HEK293 (cell line): ENCODE data around the gene HARBI1.

Experiments used
- CTCF ChIA-PET: fragments of 350-600 bp; formaldehyde crosslinking; extraction: SDS; loops from one replicate; lab custom pipeline; 2021; ENCODE audit warnings: antibody characterized with exemption; lab: Yijun Ruan, JAX
- POLR2A ChIA-PET: fragments of 300-600 bp; formaldehyde crosslinking; extraction: SDS; loops from one replicate; lab custom pipeline; 2020; ENCODE audit warnings: antibody characterized with exemption, inconsistent platforms; lab: Yijun Ruan, JAX
- H3K27ac ChIP-seq: fragments of 200-500 bp; sonication (Bioruptor generic); 2 replicates; pipeline ENCODE4 v1.5.1; 2014; ENCODE audit warnings: low read depth, low read length, control low read depth, inconsistent platforms; ENCODE audit errors: extremely low read depth
- H3K36me3 ChIP-seq, 2 experiments: fragments of 200-500 bp in 1 of 2; sonication (Bioruptor generic) in 1 of 2; 1 replicate in 1 of 2; 2 replicates in 1 of 2; pipeline ENCODE4 v1.5.1; 2014 to 2017; ENCODE audit warnings: inconsistent platforms in 2 of 2, low read length in 2 of 2; ENCODE audit not compliant: control insufficient read depth in 2 of 2, insufficient read depth in 1 of 2
- H3K4me1 ChIP-seq: fragments of 200-500 bp; sonication (Bioruptor generic); 2 replicates; pipeline ENCODE4 v1.5.1; 2014; ENCODE audit warnings: mild to moderate bottlenecking, low read length, inconsistent platforms; ENCODE audit not compliant: control insufficient read depth, insufficient read depth
- H3K4me3 ChIP-seq: 2 replicates; pipeline ENCODE4 v1.5.1; 2011; ENCODE audit warnings: low read depth, mild to moderate bottlenecking, control low read depth, low read length, moderate library complexity
- H3K9me3 ChIP-seq: fragments of 200-500 bp; sonication (Bioruptor generic); 2 replicates; pipeline ENCODE4 v1.5.1; 2014; ENCODE audit warnings: low read depth, low read length, inconsistent platforms; ENCODE audit not compliant: control insufficient read depth, insufficient read depth
- GLI4 ChIP-seq: fragments of 450-650 bp; formaldehyde crosslinking; IDR thresholded peaks from 2 replicates; pipeline ENCODE4 v1.5.1; 2016; ENCODE audit warnings: missing biosample characterization, missing genetic modification characterization
- KLF9 ChIP-seq: fragments of 450-650 bp; formaldehyde crosslinking; IDR thresholded peaks from 2 replicates; pipeline ENCODE4 v1.5.1; 2016; ENCODE audit warnings: missing biosample characterization, missing genetic modification characterization, low read depth
- OVOL3 ChIP-seq: fragments of 450-650 bp; formaldehyde crosslinking; IDR thresholded peaks from 2 replicates; pipeline ENCODE4 v1.5.1; 2016; ENCODE audit warnings: missing biosample characterization, missing genetic modification characterization
- SETDB1 ChIP-seq: IDR thresholded peaks from one replicate; pipeline ENCODE4 v1.6.1; 2017; ENCODE audit warnings: mild to moderate bottlenecking, low read length, moderate library complexity, mixed read lengths; ENCODE audit not compliant: insufficient read length
- ZBTB1 ChIP-seq: fragments of 450-650 bp; formaldehyde crosslinking; IDR thresholded peaks from 2 replicates; pipeline ENCODE4 v1.5.1; 2016; ENCODE audit warnings: missing biosample characterization, missing genetic modification characterization
- ZFHX2 ChIP-seq: fragments of 450-650 bp; formaldehyde crosslinking; conservative IDR thresholded peaks from 2 replicates; pipeline ENCODE4 v1.5.1; 2016; ENCODE audit warnings: missing biosample characterization, missing genetic modification characterization
- ZIC2 ChIP-seq: fragments of 450-650 bp; formaldehyde crosslinking; IDR thresholded peaks from 2 replicates; pipeline ENCODE4 v1.5.1; 2016; ENCODE audit warnings: missing biosample characterization, missing genetic modification characterization
- ZNF2 ChIP-seq: fragments of 450-650 bp; formaldehyde crosslinking; IDR thresholded peaks from 2 replicates; pipeline ENCODE4 v1.5.1; 2016; ENCODE audit warnings: missing biosample characterization, missing genetic modification characterization
- ZNF214 ChIP-seq: fragments of 450-650 bp; formaldehyde crosslinking; IDR thresholded peaks from 2 replicates; pipeline ENCODE4 v1.5.1; 2017; ENCODE audit warnings: missing biosample characterization, mild to moderate bottlenecking, missing genetic modification characterization, borderline replicate concordance
- ZNF274 ChIP-seq, 2 experiments: fragments of 200-500 bp in 1 of 2; fragments of 450-650 bp in 1 of 2; sonication (Bioruptor generic) in 1 of 2; formaldehyde crosslinking in 1 of 2; IDR thresholded peaks; 2 replicates each; pipeline versions ENCODE4 v1.5.1 to v1.6.1; 2014 to 2016; ENCODE audit warnings: borderline replicate concordance in 1 of 2, inconsistent platforms in 1 of 2, low read length in 1 of 2, missing biosample characterization in 1 of 2, missing genetic modification characterization in 1 of 2
- ZNF391 ChIP-seq: fragments of 450-650 bp; formaldehyde crosslinking; IDR thresholded peaks from 2 replicates; pipeline ENCODE4 v1.5.1; 2016; ENCODE audit warnings: low read depth, missing biosample characterization, missing genetic modification characterization, borderline replicate concordance
- ZNF394 ChIP-seq: fragments of 450-650 bp; formaldehyde crosslinking; IDR thresholded peaks from 2 replicates; pipeline ENCODE4 v1.5.1; 2016; ENCODE audit warnings: missing biosample characterization, missing genetic modification characterization, mild to moderate bottlenecking, moderate library complexity, borderline replicate concordance
- ZNF449 ChIP-seq: fragments of 450-650 bp; formaldehyde crosslinking; IDR thresholded peaks from 2 replicates; pipeline ENCODE4 v1.5.1; 2017; ENCODE audit warnings: missing biosample characterization, mild to moderate bottlenecking, missing genetic modification characterization, moderate library complexity
- ZNF548 ChIP-seq: fragments of 450-650 bp; formaldehyde crosslinking; IDR thresholded peaks from 2 replicates; pipeline ENCODE4 v1.5.1; 2016; ENCODE audit warnings: missing biosample characterization, missing genetic modification characterization
- ZNF555 ChIP-seq: fragments of 450-650 bp; formaldehyde crosslinking; conservative IDR thresholded peaks from 2 replicates; pipeline ENCODE4 v1.5.1; 2017; ENCODE audit warnings: missing biosample characterization, mild to moderate bottlenecking, missing genetic modification characterization, inconsistent platforms
- ZNF629 ChIP-seq: fragments of 450-650 bp; formaldehyde crosslinking; IDR thresholded peaks from 2 replicates; pipeline ENCODE4 v1.5.1; 2017; ENCODE audit warnings: missing biosample characterization, missing genetic modification characterization
- ZNF658 ChIP-seq: fragments of 450-650 bp; formaldehyde crosslinking; IDR thresholded peaks from 2 replicates; pipeline ENCODE4; 2016; ENCODE audit warnings: missing biosample characterization, missing genetic modification characterization
- ZNF670 ChIP-seq: fragments of 450-650 bp; formaldehyde crosslinking; IDR thresholded peaks from 2 replicates; pipeline ENCODE4 v1.5.1; 2016; ENCODE audit warnings: missing biosample characterization, missing genetic modification characterization, low read depth
- ZNF701 ChIP-seq: fragments of 450-650 bp; formaldehyde crosslinking; IDR thresholded peaks from 2 replicates; pipeline ENCODE4 v1.5.1; 2016; ENCODE audit warnings: missing biosample characterization, missing genetic modification characterization
- ZNF830 ChIP-seq: fragments of 450-650 bp; IDR thresholded peaks from 2 replicates; pipeline ENCODE4 v1.5.0; 2018; ENCODE audit warnings: missing biosample characterization, missing genetic modification characterization, low read depth, mild to moderate bottlenecking, moderate library complexity
- TF ChIP-seq, protein P1 (sequence below): fragments of 450-650 bp; formaldehyde crosslinking; IDR thresholded peaks from 2 replicates; pipeline ENCODE4 v1.5.1; 2017; ENCODE audit warnings: missing biosample characterization, missing genetic modification characterization
- TF ChIP-seq, protein P2 (sequence below): fragments of 450-650 bp; formaldehyde crosslinking; IDR thresholded peaks from 2 replicates; pipeline ENCODE4 v1.5.1; 2016; ENCODE audit warnings: missing biosample characterization, missing genetic modification characterization
- TF ChIP-seq, protein P3 (sequence below): fragments of 450-650 bp; formaldehyde crosslinking; IDR thresholded peaks from 2 replicates; pipeline ENCODE4 v1.5.1; 2016; ENCODE audit warnings: missing biosample characterization, missing genetic modification characterization
- TF ChIP-seq, protein P4 (sequence below): fragments of 450-650 bp; formaldehyde crosslinking; IDR thresholded peaks from 2 replicates; pipeline ENCODE4 v1.5.1; 2016; ENCODE audit warnings: missing biosample characterization, missing genetic modification characterization, low read depth

The HARBI1 gene

DNA sequence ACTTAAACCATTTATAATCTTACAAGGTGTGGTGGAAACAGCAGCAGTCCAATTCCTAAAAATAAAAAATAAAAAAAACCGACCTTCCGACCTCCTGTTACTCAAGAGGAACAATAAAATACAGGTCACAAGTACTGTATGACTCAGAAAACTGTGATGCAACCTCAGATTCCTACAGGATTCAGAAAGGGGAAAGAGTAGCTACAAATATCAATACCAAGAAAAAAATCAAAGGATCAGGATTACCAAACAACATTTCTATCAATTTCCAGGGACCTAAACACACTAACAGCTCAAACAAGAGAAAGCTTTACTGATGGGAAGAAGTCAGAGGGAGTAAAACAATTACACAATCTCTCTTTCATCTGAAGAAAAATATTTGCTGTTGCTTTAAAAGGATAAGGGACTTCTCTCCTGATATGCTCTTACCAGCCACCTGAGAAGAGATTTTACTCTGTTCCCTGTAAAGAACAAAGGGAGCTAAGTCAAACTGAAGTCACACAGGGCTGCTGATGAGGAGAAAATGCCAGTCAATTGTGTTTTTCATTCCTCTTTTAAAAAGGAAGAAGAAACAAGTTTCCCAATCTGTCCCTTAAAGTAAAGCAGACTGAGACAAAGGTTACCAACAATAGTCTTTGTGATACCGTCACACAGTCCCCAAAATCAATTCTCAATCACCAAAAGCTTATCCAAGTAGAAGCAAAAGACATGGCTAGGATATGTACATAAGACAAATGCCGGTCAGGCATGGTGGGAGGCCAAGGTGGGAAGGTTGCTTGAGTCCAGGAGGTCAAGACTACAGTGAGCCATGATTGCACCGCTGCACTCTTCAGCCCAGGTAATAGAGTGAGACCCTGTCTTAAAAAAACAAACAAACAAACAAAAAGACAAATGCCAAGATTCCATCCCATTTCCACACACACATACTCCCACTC lies 62.5 kb downstream of the HARBI1 start (continued):
- TF ChIP-seq ZBTB1 (tag by site-specific recombination) = no peak
- TF ChIP-seq, protein P1, sequence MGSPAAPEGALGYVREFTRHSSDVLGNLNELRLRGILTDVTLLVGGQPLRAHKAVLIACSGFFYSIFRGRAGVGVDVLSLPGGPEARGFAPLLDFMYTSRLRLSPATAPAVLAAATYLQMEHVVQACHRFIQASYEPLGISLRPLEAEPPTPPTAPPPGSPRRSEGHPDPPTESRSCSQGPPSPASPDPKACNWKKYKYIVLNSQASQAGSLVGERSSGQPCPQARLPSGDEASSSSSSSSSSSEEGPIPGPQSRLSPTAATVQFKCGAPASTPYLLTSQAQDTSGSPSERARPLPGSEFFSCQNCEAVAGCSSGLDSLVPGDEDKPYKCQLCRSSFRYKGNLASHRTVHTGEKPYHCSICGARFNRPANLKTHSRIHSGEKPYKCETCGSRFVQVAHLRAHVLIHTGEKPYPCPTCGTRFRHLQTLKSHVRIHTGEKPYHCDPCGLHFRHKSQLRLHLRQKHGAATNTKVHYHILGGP = peak; percentile 67; the same call in 1 of the 2 replicates
- TF ChIP-seq ZNF449 = no peak
- TF ChIP-seq ZNF394 (tag by site-specific recombination) = no peak; the same call in 1 of the 2 replicates
- no peak for TF ChIP-seq ZNF548 (tag by site-specific recombination)
- peak; percentile 76 for TF ChIP-seq ZNF629
- no peak for TF ChIP-seq ZIC2 (tag by site-specific recombination)
- TF ChIP-seq, all 188 proteins: peak for 30

GRCh38 chr11:46553814-46554212 lies 63.2 kb downstream of the HARBI1 start:
- H3K9me3 ChIP-seq = no peaks in the 10 kb centered on the region
- peaks cover 15% of the 10 kb centered on the region for H3K4me1 ChIP-seq
- POLR2A ChIA-PET = interaction anchor here (3.1 kb wide), 1 partner anchor 40 kb away, joined by 8 read pairs; the partner anchor contains the start of gene AMBRA1
- no peak overlapping the region for H3K4me3 ChIP-seq
- TF ChIP-seq KLF9 (no peak), OVOL3 (tag by site-specific recombination) (no peak), ZNF701 (tag by site-specific recombination) (no peak), ZNF658 (tag by site-specific recombination) (no peak), ZNF2 (tag by site-specific recombination) (no peak), ZNF391 (tag by site-specific recombination) (no peak), ZNF830 (tag by site-specific recombination) (no peak), ZFHX2 (tag by site-specific recombination) (no peak), ZNF214 (no peak), ZNF670 (no peak), ZNF555 (tag by site-specific recombination) (no peak), ZNF274 (IDR thresholded peaks at IDR 0.05; ENCODE audit: low read length) (no peak), ZNF274 (tag by site-specific recombination; IDR thresholded peaks at IDR 0.05; ENCODE audit: borderline replicate concordance) (no peak), GLI4 (tag by site-specific recombination) (no peak), SETDB1 (no peak)
- TF ChIP-seq, protein P2, sequence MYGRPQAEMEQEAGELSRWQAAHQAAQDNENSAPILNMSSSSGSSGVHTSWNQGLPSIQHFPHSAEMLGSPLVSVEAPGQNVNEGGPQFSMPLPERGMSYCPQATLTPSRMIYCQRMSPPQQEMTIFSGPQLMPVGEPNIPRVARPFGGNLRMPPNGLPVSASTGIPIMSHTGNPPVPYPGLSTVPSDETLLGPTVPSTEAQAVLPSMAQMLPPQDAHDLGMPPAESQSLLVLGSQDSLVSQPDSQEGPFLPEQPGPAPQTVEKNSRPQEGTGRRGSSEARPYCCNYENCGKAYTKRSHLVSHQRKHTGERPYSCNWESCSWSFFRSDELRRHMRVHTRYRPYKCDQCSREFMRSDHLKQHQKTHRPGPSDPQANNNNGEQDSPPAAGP = no peak
- TF ChIP-seq, protein P3, sequence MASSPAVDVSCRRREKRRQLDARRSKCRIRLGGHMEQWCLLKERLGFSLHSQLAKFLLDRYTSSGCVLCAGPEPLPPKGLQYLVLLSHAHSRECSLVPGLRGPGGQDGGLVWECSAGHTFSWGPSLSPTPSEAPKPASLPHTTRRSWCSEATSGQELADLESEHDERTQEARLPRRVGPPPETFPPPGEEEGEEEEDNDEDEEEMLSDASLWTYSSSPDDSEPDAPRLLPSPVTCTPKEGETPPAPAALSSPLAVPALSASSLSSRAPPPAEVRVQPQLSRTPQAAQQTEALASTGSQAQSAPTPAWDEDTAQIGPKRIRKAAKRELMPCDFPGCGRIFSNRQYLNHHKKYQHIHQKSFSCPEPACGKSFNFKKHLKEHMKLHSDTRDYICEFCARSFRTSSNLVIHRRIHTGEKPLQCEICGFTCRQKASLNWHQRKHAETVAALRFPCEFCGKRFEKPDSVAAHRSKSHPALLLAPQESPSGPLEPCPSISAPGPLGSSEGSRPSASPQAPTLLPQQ (tag by site-specific recombination) = no peak
- TF ChIP-seq, protein P4, sequence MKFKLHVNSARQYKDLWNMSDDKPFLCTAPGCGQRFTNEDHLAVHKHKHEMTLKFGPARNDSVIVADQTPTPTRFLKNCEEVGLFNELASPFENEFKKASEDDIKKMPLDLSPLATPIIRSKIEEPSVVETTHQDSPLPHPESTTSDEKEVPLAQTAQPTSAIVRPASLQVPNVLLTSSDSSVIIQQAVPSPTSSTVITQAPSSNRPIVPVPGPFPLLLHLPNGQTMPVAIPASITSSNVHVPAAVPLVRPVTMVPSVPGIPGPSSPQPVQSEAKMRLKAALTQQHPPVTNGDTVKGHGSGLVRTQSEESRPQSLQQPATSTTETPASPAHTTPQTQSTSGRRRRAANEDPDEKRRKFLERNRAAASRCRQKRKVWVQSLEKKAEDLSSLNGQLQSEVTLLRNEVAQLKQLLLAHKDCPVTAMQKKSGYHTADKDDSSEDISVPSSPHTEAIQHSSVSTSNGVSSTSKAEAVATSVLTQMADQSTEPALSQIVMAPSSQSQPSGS (tag by site-specific recombination) = no peak
- TF ChIP-seq, all 188 proteins: peak for 0
- Histone ChIP-seq H3K36me3 (no peaks in the 10 kb centered on the region), H3K27ac (peak overlapping the region; percentile 55)
- CTCF ChIA-PET = interaction anchor here (0.7 to 2.2 kb wide), 4 partner anchors 12 to 188 kb away, joined by 3 to 6 read pairs (median 3); no protein-coding TSS in a partner anchor
